ENCODE measurements around the gene RNF144B.

The RNF144B gene

DNA sequence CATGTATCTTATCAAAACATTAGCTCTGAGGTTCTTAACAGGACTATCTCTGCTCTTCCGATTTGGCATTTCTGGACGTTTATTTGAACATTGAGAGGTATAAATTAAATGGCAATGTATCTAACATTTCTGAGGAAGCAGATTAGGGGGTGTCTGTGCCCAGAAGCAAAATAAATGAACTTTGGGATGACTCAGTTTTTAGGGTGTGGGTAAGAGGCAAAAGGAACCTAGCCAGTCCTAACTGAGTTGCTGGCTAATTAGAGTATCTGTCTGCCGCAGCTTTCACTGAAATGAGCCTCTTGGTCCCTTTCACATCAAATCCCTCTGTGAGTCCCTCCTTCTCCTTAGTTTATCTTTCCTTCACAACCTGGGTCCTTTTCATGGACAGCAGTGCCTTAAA is 1.1 kb downstream of the RNF144B start:
- peaks cover 0 to 47% (median 7%) of the 10 kb centered on the region in 3 experiments for H3K27me3 ChIP-seq (ENCODE audit: control insufficient read depth in 3 of 3, insufficient read depth in 3 of 3, low read depth in 1 of 3, low read length in 3 of 3)
- no peak overlapping the region for H3K27ac ChIP-seq (replicated peaks; ENCODE audit: low read length)
- peaks cover 0 to 5% of the 10 kb centered on the region in 2 donors for H3K4me1 ChIP-seq (ENCODE audit: control insufficient read depth in 2 of 2, insufficient read depth in 1 of 2, low read depth in 1 of 2, low read length in 2 of 2)
- H2BK5ac ChIP-seq (ENCODE audit: low read length) = no peak overlapping the region
- no peak overlapping the region for H2AK5ac ChIP-seq (ENCODE audit: low read depth, low read length)
- H3K18ac ChIP-seq (ENCODE audit: low read length) = no peak overlapping the region
- no peak overlapping the region for H3K9ac ChIP-seq (ENCODE audit: low read depth, low read length, poor library complexity)
- H3K79me1 ChIP-seq (ENCODE audit: low read depth, low read length) = no peaks in the 10 kb centered on the region
- H3K14ac ChIP-seq (ENCODE audit: low read length) = no peak overlapping the region
- H3K4ac ChIP-seq (ENCODE audit: low read length) = no peak overlapping the region
- H2BK15ac ChIP-seq (ENCODE audit: low read length) = no peak overlapping the region
- DNase-seq (ENCODE audit: low spot score) = no peak
- no peak overlapping the region for H2BK120ac ChIP-seq (ENCODE audit: low read depth, low read length)
- no peak overlapping the region for H3K23ac ChIP-seq (ENCODE audit: low read depth, low read length, poor library complexity)
- H4K91ac ChIP-seq (ENCODE audit: low read depth, low read length, poor library complexity) = no peak overlapping the region
- WGBS, 2 donors (ENCODE audit: extremely low coverage in 2 of 2, insufficient read length in 2 of 2, insufficient replicate concordance in 1 of 2) = no CpG with 5 or more reads among the region's 3 CpGs
- no peak overlapping the region for H4K8ac ChIP-seq (ENCODE audit: low read depth, low read length)
- no peak overlapping the region for H3K4me2 ChIP-seq (ENCODE audit: insufficient read depth, low read length, poor library complexity, severe bottlenecking)
- H3K4me3 ChIP-seq (ENCODE audit: low read length in 2 of 2) = no peak overlapping the region
- H3K9me3 ChIP-seq (replicated peaks in 1 of 2; ENCODE audit: control insufficient read depth in 2 of 2, insufficient read depth in 1 of 2, low read depth in 1 of 2, low read length in 2 of 2) = no peaks in the 10 kb centered on the region
- H2AFZ ChIP-seq (ENCODE audit: low read length) = no peak overlapping the region
- H3K36me3 ChIP-seq (replicated peaks in 1 of 2; ENCODE audit: control insufficient read depth in 2 of 2, insufficient read depth in 2 of 2, low read length in 2 of 2) = no peaks in the 10 kb centered on the region
- H2BK12ac ChIP-seq (ENCODE audit: low read length) = no peak overlapping the region

DNA sequence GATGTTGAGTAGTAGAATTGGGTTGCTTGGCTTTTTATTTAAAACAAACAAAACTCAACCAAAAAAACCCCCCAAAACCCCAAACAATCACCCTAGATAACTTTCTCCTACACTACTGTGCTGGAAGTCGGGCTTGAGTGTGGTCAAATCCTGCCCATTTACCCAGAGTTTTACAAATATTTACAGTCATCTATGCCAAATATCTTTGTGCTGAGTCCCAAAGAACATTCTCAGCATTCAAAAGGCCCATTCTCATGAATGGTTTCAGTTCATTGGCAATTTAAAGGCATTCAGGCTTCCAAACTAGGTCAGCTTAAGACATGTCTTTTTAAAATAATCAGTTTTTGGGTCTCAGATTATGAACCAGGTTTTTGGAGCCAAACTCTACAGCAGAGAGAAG is 1.8 kb downstream of the RNF144B start:
- no peak overlapping the region for H3K4me3 ChIP-seq (ENCODE audit: low read length in 2 of 2)
- H3K79me1 ChIP-seq (ENCODE audit: low read depth, low read length) = no peaks in the 10 kb centered on the region
- no peaks in the 10 kb centered on the region for H3K36me3 ChIP-seq (replicated peaks in 1 of 2; ENCODE audit: control insufficient read depth in 2 of 2, insufficient read depth in 2 of 2, low read length in 2 of 2)
- peaks cover 0 to 47% (median 7%) of the 10 kb centered on the region in 3 experiments for H3K27me3 ChIP-seq (ENCODE audit: control insufficient read depth in 3 of 3, insufficient read depth in 3 of 3, low read depth in 1 of 3, low read length in 3 of 3)
- peaks cover 0 to 5% of the 10 kb centered on the region in 2 donors for H3K4me1 ChIP-seq (ENCODE audit: control insufficient read depth in 2 of 2, insufficient read depth in 1 of 2, low read depth in 1 of 2, low read length in 2 of 2)
- H2AFZ ChIP-seq (ENCODE audit: low read length) = no peak overlapping the region
- WGBS, 2 donors (ENCODE audit: extremely low coverage in 2 of 2, insufficient read length in 2 of 2, insufficient replicate concordance in 1 of 2) = no CpG with 5 or more reads among the region's 1 CpG
- H3K23ac ChIP-seq (ENCODE audit: low read depth, low read length, poor library complexity) = no peak overlapping the region
- H3K4me2 ChIP-seq (ENCODE audit: insufficient read depth, low read length, poor library complexity, severe bottlenecking) = no peak overlapping the region
- H3K9ac ChIP-seq (ENCODE audit: low read depth, low read length, poor library complexity) = no peak overlapping the region
- no peak overlapping the region for H3K18ac ChIP-seq (ENCODE audit: low read length)
- no peaks in the 10 kb centered on the region for H3K9me3 ChIP-seq (replicated peaks in 1 of 2; ENCODE audit: control insufficient read depth in 2 of 2, insufficient read depth in 1 of 2, low read depth in 1 of 2, low read length in 2 of 2)
- H2BK120ac ChIP-seq (ENCODE audit: low read depth, low read length) = no peak overlapping the region
- no peak overlapping the region for H2BK5ac ChIP-seq (ENCODE audit: low read length)
- no peak overlapping the region for H3K27ac ChIP-seq (replicated peaks; ENCODE audit: low read length)
- no peak overlapping the region for H3K4ac ChIP-seq (ENCODE audit: low read length)
- no peak overlapping the region for H4K91ac ChIP-seq (ENCODE audit: low read depth, low read length, poor library complexity)
- no peak for DNase-seq (ENCODE audit: low spot score)
- no peak overlapping the region for H2AK5ac ChIP-seq (ENCODE audit: low read depth, low read length)
- no peak overlapping the region for H3K14ac ChIP-seq (ENCODE audit: low read length)
- H2BK15ac ChIP-seq (ENCODE audit: low read length) = no peak overlapping the region
- H4K8ac ChIP-seq (ENCODE audit: low read depth, low read length) = no peak overlapping the region
- no peak overlapping the region for H2BK12ac ChIP-seq (ENCODE audit: low read length)

DNA sequence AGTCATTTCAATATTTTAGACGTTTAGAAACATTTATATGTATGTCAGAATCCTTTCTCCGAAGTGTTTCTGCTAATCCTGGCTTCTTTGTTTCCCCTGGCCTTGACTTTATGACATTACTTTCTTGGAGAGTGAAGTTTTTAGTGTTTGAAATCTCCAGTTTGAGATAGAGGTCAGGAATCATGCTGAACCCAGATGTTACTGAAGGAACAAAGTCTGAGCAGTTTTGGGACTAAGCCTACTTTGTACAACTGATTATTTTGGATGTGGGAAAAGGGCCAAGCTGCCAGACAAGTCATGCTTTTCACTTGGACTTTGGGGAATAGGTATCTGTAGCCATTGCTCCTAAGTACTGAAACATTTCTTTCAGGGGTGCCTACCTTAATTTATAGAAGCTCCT is 2.3 kb downstream of the RNF144B start:
- H3K4me1 ChIP-seq (ENCODE audit: control insufficient read depth in 2 of 2, insufficient read depth in 1 of 2, low read depth in 1 of 2, low read length in 2 of 2) = peaks cover 0 to 5% of the 10 kb centered on the region in 2 donors
- no peak for DNase-seq (ENCODE audit: low spot score)
- no peaks in the 10 kb centered on the region for H3K9me3 ChIP-seq (replicated peaks in 1 of 2; ENCODE audit: control insufficient read depth in 2 of 2, insufficient read depth in 1 of 2, low read depth in 1 of 2, low read length in 2 of 2)
- no peak overlapping the region for H3K18ac ChIP-seq (ENCODE audit: low read length)
- no peak overlapping the region for H2BK120ac ChIP-seq (ENCODE audit: low read depth, low read length)
- H2BK12ac ChIP-seq (ENCODE audit: low read length) = no peak overlapping the region
- no peak overlapping the region for H2BK5ac ChIP-seq (ENCODE audit: low read length)
- no peak overlapping the region for H3K4me2 ChIP-seq (ENCODE audit: insufficient read depth, low read length, poor library complexity, severe bottlenecking)
- H4K91ac ChIP-seq (ENCODE audit: low read depth, low read length, poor library complexity) = no peak overlapping the region
- WGBS, 2 donors (ENCODE audit: extremely low coverage in 2 of 2, insufficient read length in 2 of 2, insufficient replicate concordance in 1 of 2) = no CpG with 5 or more reads among the region's 2 CpGs
- no peak overlapping the region for H3K4me3 ChIP-seq (ENCODE audit: low read length in 2 of 2)
- H4K8ac ChIP-seq (ENCODE audit: low read depth, low read length) = no peak overlapping the region
- H3K14ac ChIP-seq (ENCODE audit: low read length) = no peak overlapping the region
- H3K23ac ChIP-seq (ENCODE audit: low read depth, low read length, poor library complexity) = no peak overlapping the region
- H3K27me3 ChIP-seq (ENCODE audit: control insufficient read depth in 3 of 3, insufficient read depth in 3 of 3, low read depth in 1 of 3, low read length in 3 of 3) = peaks cover 0 to 47% (median 7%) of the 10 kb centered on the region in 3 experiments
- no peak overlapping the region for H3K4ac ChIP-seq (ENCODE audit: low read length)
- H3K36me3 ChIP-seq (replicated peaks in 1 of 2; ENCODE audit: control insufficient read depth in 2 of 2, insufficient read depth in 2 of 2, low read length in 2 of 2) = no peaks in the 10 kb centered on the region
- no peaks in the 10 kb centered on the region for H3K79me1 ChIP-seq (ENCODE audit: low read depth, low read length)
- no peak overlapping the region for H2BK15ac ChIP-seq (ENCODE audit: low read length)
- no peak overlapping the region for H3K9ac ChIP-seq (ENCODE audit: low read depth, low read length, poor library complexity)
- H2AK5ac ChIP-seq (ENCODE audit: low read depth, low read length) = no peak overlapping the region
- H3K27ac ChIP-seq (replicated peaks; ENCODE audit: low read length) = no peak overlapping the region
- H2AFZ ChIP-seq (ENCODE audit: low read length) = no peak overlapping the region

DNA sequence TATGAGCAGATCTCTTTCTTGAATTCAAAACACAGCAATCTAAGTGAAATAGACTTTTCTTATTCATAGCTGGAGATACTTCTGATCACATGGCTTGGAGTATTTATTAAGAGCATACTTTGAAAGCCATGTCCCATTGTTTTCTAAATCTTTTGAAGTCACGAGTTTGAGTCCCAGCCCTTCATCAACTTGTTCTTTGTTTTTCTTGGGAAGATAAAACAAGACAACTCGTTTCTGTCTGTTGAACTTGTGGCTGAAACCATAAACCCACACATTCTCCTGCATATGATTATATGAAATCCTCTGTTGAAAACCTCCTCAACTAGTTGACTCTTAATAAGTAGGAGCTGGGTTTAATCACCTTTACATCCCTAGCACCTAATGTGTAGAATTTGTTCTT is 3.3 kb downstream of the RNF144B start:
- H3K4me2 ChIP-seq (ENCODE audit: insufficient read depth, low read length, poor library complexity, severe bottlenecking) = no peak overlapping the region
- H3K4me1 ChIP-seq (ENCODE audit: control insufficient read depth in 2 of 2, insufficient read depth in 1 of 2, low read depth in 1 of 2, low read length in 2 of 2) = peaks cover 0 to 5% of the 10 kb centered on the region in 2 donors
- H2BK12ac ChIP-seq (ENCODE audit: low read length) = no peak overlapping the region
- H2BK120ac ChIP-seq (ENCODE audit: low read depth, low read length) = no peak overlapping the region
- no peak overlapping the region for H3K23ac ChIP-seq (ENCODE audit: low read depth, low read length, poor library complexity)
- H3K14ac ChIP-seq (ENCODE audit: low read length) = no peak overlapping the region
- H4K8ac ChIP-seq (ENCODE audit: low read depth, low read length) = no peak overlapping the region
- H4K91ac ChIP-seq (ENCODE audit: low read depth, low read length, poor library complexity) = no peak overlapping the region
- H2BK15ac ChIP-seq (ENCODE audit: low read length) = no peak overlapping the region
- no peak overlapping the region for H3K4me3 ChIP-seq (ENCODE audit: low read length in 2 of 2)
- no peak overlapping the region for H3K4ac ChIP-seq (ENCODE audit: low read length)
- no peaks in the 10 kb centered on the region for H3K9me3 ChIP-seq (replicated peaks in 1 of 2; ENCODE audit: control insufficient read depth in 2 of 2, insufficient read depth in 1 of 2, low read depth in 1 of 2, low read length in 2 of 2)
- no peak overlapping the region for H2AFZ ChIP-seq (ENCODE audit: low read length)
- peaks cover 0 to 41% (median 7%) of the 10 kb centered on the region in 3 experiments for H3K27me3 ChIP-seq (ENCODE audit: control insufficient read depth in 3 of 3, insufficient read depth in 3 of 3, low read depth in 1 of 3, low read length in 3 of 3)
- no peak overlapping the region for H2AK5ac ChIP-seq (ENCODE audit: low read depth, low read length)
- no peak overlapping the region for H2BK5ac ChIP-seq (ENCODE audit: low read length)
- no peak for DNase-seq (ENCODE audit: low spot score)
- H3K9ac ChIP-seq (ENCODE audit: low read depth, low read length, poor library complexity) = no peak overlapping the region
- WGBS, 2 donors (ENCODE audit: extremely low coverage in 2 of 2, insufficient read length in 2 of 2, insufficient replicate concordance in 1 of 2) = no CpG with 5 or more reads among the region's 2 CpGs
- no peaks in the 10 kb centered on the region for H3K36me3 ChIP-seq (replicated peaks in 1 of 2; ENCODE audit: control insufficient read depth in 2 of 2, insufficient read depth in 2 of 2, low read length in 2 of 2)
- no peak overlapping the region for H3K27ac ChIP-seq (replicated peaks; ENCODE audit: low read length)
- H3K18ac ChIP-seq (ENCODE audit: low read length) = no peak overlapping the region
- H3K79me1 ChIP-seq (ENCODE audit: low read depth, low read length) = no peaks in the 10 kb centered on the region

All from neuronal stem cell (in vitro differentiated cells).